HG03135 (cell line): ENCODE data around the gene HADHA.
"Not testable (repeated sequence)": the region's sequence is repeated elsewhere in the genome, so short reads cannot be mapped to it uniquely, and the experiment has no call there.

Experiments used
- ATAC-seq: cut with Tn5 transposase; IDR thresholded peaks from one replicate; pipeline ENCODE4 v1.9.1; 2021; ENCODE audit warnings: mild to moderate bottlenecking, moderate library complexity; ENCODE audit not compliant: unreplicated experiment

HADHA gene

DNA sequence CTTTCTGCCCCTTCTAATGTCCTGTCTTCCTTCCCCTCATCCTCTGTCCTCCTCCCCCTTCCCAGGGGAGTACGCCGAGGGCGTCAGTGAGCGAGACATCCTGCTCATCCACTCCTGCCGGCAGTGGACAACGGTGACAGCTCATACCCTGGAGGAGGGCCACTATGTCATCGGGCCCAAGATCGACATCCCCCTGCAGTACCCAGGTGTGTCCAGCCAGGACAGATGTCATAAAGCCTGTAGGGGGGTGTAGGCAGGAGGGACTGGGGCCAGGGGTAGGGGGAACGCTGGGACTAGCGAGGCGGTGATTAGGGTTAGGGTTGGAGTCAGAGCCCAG, 68.2 kb downstream of the HADHA start:
- ATAC-seq = no peak

DNA sequence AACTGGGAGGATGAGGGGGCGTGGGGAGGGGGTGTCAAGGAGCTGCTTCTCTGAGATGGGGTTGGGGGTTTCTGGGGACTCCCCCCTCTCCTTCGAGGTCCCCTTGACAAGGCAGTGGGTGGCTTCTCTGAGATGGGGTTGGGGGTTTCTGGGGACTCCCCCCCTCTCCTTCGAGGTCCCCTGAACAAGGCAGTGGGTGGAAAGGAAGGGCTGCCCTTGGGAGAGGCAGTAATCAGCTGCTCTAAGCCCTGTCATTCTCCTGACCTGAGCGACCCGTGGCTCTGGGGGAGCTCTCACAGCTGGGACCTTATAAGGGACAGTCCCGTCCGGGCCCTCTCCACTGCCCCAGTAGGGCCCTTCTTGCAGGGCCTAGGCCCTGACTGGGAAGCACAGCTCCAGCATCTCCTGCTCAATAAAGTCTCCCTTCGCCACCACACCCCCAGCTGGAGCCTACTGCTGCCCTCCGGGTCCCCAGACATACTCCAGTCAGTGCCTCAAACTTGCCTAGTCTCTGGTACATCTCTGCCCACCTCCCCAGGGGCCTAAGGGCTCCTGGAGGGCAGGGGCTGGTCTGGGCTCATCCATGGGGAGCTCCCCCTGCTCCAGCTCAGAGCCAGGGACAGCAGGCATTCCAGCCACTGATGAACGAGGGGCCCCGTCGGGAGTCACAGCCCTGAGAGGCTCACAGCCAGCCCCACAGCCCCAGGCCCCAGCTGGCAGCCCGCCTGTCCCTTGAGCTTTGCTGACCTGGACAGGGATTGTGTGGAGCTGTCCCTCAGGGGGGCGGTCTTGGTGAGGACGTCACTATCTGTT, 68.8 kb downstream of the HADHA start:
- ATAC-seq = no peak

DNA sequence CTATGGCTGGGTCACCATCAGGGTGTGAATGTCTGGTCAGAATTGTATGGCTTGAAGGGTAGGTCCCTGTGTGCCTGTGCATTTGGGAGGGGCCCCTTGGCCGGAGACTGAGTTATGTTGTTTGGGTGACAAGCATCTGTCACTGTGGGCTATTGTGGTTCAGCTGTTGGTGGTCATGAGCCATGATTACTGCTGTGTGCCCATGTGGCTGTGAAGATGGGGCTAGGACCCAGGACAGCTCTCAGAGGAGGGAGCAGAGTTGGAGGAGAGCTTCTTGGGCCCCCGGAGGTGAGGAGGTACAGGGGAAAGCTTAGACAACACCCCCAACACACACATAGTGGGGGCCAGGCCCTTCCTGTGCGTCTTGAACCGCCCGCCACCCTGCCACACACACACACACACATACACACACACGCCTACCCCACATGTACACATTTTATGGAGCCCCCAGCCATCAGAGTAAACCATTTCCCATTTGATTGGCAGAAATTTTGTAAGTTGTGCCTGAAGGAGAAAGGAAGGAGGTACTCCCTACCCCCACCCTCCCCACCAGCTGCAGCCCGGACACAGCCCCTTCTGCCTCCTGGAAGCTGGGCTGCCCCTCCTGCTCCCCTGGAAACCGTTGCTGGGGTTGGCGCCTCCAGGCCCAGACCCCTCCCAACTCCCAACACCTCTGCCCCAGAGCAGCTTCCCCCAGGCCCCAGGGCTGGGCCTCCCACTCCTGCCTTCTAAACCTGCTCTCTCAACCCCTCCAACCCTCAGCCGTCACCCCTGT, 69.6 kb downstream of the HADHA start:
- ATAC-seq = no peak

DNA sequence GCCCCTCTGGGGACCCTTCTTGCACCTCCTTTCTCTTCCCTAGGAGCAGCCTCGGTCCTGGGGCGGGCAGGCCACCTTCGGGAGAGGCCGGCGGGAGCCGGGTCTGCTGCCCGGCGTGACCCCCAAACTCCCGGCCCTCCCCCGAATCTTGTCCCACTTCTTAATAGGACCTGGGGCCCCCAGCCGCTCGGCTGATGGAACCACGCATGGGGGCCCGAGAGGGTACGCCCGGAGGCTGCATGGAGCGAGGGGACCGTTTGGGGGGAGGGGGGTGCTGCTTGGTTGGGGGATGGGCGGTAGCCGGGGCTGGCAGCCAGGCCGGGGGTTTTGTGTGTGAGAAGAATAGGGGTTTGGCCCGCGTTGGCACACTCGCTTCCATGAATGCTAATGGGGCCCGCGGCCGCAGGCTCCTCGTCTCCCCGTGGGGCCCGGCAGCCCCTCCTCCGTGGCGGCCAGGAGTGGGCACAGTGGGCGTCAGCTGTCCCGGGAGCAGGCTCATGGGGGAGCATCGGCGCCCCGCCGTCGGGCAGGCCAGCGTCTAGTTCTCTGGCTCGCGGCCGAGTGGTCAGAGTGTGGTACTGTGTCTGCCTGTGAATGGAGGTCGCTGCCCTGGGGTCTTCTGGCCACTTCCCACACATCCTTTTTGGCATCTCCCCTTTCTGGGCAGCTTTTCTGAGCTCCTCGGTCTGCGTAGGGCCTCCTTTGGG, 70.5 kb downstream of the HADHA start:
- no peak for ATAC-seq

DNA sequence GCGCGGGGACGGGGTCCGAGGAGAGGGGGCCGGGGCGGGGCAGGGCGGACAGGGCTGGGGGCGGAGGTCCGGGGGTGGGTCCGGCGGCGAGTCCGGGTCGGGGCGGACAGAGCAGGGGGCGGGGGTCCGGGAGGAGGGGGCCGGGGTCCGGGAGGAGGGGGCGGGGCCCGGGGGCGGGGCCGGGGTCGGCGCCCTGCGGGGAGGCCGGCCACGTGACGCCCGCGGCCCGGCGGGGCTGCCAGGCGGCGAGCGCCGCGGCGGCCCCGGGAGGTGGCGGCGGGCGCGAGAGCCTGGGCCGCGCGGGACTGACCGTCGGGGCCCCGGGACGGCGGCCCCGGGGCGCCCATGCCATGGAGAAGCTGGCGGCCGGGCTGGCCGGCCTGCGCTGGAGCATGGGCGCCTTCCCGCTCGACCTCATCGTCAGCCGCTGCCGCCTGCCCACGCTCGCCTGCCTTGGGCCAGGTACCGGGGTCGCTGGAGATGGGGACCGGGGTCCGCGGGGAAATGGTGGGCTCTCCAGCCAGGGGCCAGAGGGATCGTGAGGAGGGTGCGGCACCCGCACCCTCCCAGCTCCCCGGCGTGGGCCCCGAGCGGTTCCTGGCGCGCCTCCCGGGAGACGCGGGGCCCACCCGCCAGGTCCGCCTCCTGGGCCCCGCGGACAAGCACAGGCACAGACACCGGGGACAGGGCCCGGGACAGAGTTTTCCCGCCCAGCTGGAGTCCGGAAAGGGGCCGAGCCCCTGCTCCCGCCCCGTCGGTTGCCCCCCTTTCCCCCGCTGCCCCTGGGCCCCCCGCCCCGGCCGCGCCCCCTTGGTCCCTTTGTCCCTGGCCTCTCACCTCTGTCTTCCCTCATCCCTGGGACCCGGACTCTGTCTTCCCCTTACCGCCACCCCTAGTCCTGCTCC, 71.3 kb downstream of the HADHA start, which contains the start of gene GAREM2:
Gene GAREM2 (plus strand): TSS at position 218 of the 905 bp plus-strand sequence. CDS start 133 bp downstream, at position 351.
- no peak for ATAC-seq

DNA sequence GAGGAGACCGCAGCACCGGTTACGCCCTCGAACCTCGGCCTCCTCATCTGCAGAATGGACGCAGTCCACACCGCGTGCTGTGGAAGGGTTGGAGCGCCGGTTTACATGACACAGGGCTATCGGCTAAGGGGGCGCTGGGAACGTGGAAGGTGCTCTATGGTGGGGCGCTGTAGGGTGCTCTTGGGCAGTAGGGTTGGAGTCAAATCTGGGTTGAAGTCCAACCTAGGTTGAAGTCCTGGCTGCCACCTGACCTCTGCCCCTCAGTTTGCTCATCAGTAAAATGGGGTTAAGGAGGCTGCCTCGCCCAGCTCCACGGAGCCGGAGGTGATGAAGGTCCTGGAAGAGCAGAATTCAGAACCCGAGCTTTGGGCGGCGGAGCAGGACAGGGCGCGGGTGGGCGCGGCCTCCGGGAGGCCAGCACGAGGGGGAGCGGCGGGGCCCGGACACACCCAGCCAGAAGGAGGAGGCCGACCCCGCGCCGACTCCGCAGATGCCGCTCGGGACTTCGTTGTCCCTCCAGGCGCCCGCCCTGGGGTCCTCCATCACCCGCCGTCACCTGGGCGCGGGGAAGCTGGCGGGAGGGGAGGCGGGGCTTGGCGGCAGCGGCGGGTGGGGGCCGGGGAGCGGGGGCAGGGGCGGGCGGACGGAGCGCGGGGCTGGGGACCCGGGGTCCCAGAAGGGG, 72.1 kb downstream of the HADHA start:
- no peak for ATAC-seq

DNA sequence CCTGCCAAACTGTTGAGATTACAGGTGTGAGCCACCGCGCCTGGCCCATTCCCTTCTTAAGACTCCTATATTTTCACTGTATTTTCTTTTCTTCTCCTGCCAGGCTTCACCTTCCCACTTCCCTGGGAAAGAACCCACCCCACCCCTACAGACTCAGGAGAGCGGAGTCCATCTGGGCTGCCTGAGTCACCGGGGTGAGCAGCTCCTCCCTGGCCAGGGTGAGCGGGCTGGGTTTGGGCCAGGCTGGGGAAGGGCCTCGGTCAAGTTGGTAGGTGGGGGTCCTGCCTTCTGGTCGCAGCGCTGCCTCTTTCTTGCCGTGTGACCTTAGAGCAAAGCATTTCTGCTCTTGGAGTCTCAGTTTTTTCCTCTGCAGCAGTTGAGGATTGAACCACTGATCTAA, 73.6 kb downstream of the HADHA start:
- ATAC-seq = no peak

DNA sequence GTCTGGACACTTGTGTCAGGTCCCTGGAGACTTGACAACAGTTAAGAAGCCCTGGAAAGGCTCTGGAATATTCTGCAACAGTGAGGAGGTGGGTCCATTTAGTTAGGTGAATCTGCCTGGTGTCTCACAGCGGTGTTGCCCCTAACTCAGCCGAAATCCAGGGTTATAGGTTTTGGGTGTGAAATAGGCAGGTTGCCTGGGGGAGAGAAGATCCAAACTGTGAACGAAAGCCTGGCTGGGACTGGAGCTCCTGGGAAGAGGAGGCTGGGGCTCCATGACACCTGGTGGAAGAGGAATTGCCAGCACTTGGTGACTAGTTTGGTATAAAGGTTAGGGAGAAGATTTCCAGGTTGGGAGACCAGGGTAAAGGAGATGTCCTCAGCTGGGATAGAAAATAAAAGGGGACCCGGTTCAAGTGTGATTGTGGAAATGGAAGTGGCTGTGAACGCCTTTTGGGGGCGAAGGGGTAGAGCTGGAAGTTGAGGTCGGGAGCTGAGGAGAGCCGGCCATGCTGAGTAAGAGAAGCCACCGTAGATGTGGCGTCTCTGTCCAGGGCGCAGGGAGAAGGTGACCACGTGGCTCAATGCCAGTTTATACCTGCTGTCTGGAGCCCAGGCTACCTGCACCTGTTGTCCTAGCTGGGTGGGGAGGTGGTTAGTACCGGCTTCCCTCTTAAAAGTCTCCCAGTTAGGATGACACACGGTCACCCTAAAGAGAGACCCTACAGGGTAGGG, 74.6 kb downstream of the HADHA start:
- ATAC-seq = no peak

DNA sequence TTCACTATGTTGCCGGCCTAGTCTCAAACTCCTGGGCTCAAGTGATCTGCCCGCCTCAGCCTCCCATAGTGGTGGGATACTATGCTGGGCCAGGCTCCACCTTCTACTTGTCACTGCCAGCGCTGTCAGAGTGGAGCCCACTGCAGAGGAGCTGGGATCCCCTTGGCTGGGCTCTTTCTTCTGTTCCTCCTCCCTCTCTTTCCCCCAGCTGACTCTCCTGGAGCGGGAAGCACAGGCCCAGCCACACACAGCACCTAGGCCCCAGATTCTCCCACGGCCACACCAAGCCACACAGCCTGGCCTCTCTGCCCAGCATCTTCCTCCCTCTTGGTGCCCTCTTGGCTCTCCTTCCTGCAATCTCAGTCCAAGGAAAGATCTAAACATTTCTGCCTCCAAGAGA, 75.2 kb downstream of the HADHA start:
- no peak for ATAC-seq

DNA sequence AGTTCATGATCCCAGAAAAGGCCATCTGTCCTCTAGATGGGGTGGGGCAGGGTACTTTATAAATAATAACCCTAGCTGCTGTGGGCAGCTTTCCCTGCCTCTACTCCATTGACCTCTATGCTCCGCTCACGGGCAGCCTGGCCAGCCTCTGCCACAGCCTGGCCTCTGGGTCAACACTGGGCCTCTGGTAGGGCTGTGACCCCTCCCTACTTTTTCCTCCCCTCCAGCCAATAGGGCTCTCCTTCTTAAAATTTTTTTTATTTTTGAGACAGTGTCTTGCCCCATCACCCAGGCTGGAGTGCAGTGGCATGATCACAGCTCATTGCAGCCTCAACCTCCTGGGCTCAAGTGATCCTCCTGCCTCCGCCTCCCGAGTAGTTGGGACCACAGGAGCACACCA, 75.6 kb downstream of the HADHA start:
- ATAC-seq = no peak

DNA sequence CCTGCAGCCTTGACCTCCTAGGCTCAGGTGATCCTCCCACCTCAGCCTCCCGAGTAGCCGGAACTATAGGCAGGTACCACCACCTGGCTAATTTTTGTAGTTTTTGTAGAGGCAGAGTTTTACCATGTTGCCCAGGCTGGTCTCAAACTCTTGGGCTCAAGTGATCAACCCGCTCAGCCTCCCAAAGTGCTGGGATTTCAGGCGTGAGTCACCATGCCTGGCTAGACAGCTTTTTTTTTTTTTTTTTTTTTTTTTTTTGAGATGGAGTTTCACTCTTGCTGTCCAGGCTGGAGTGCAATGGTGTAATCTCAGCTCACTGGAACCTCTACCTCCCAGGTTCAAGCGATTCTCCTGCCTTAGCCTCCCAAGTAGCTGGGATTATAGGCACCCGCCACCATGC, 77.9 kb downstream of the HADHA start:
- not testable (repeated sequence) for ATAC-seq

DNA sequence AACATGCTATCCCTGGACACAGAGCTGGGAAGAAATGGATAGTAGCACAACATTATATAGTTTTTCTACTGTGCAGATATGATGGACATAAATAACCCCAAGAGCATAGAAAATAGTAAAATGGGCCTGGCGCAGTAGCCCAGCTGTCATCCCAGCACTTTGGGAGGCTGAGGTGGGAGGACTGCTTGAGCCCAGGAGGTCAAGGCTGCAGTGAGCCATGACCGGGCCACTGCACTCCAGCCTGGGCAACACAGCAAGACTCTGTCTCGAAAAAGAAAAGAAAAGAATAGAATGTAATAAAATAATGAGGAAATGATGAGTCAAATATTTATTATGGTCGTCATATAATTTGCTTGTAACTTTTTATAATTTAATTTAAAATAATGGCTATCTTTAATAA, 79.0 kb downstream of the HADHA start:
- ATAC-seq = no peak

DNA sequence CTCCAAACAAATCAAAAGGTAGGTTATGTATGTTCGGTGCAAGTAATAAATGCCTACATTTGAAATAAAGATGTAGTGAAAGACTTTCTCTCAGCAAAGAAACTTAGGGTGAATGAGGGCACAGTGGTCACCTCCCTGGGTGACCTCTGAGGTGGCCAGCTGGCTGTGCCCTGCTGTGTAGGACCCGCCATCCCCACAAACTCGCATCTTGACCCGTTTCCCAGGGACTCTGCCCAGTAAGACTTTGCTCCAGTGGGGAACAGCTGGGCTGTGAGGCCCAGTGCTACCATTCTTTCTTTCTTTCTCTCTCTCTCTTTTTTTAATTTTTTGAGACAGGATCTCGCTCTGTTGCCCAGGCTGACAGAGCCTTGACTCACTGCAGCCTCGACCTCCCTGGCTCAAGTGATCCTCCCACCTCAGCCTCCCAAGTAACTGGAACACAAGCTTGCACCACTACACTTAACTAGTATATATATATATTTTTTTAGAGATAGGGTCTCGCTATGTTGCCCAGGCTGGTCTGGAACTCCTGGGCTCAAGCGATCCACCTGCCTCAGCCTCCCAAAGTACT, 79.7 kb downstream of the HADHA start:
- no peak for ATAC-seq

DNA sequence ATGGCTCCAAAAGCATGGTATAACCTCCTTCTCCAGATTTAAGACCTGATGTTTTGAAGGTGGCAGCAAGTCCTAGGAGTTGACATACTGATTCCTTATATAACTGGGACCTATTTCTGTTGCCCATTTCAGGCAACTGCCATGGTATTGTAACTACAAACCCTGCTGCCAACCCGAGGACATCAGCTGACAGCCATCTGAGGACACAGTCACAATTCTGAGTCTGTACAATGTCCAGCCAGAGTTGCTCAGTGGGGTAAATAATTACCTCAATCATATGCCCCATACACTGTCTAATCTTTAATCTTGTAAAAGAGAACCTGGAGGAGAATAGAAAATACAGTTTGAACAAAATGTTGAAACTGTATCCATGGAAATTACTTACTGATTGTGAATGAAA, 80.2 kb downstream of the HADHA start:
- ATAC-seq = no peak

DNA sequence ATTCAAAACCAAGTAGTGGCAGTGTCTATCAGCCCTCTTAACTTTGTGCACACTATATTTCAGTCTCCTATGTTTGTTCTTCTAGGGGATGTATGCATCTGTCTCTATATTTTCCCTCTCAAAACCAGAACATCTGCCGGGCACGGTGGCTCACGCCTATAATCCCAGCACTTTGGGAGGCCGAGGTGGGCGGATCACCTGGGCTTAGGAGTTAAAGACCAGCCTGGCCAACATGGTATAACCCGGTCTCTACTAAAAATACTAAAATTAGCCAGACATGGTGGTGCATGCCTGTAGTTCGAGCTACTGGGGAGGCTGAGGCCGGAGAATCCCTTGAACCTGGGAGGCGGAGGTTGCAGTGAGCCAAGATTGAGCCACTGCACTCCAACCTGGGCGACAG, 81.5 kb downstream of the HADHA start:
- no peak for ATAC-seq

DNA sequence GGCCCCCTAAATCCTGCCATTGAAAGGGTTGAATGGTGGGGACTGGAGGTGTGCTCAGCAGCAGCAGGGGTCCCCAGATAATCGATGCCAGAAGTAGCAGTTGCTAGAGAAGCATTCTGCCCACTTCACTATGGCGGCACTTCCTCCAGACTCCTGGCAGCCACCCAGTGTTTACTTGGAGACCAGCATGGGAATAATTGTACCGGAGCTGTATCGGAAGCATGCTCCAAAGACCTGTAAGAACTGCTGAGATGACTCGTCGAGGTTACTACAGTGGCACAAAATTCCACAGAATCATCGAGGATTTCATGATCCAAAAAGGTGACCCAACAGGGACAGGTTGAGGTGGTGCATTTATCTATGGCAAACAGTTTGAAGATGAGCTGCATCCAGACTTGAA, 82.5 kb downstream of the HADHA start:
- ATAC-seq = no peak

DNA sequence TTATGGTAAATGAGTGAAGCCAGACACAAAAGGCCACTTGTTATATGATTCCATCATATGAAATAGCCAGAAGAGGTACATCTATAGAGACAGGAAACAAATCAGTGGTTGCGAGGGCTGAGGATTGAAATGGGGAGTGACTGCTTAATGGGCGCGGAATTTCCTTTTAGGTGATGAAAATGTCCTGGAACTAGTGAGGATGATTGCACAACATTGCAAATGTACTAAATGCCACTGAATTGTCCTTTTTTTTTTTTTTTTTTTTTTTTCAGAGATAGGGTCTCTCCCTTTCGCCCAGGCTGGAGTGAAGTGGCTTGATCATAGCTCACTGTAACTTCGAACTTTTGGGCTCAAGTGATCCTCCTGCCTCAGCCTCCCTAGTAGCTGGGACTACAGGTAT, 86.9 kb downstream of the HADHA start:
- no peak for ATAC-seq

DNA sequence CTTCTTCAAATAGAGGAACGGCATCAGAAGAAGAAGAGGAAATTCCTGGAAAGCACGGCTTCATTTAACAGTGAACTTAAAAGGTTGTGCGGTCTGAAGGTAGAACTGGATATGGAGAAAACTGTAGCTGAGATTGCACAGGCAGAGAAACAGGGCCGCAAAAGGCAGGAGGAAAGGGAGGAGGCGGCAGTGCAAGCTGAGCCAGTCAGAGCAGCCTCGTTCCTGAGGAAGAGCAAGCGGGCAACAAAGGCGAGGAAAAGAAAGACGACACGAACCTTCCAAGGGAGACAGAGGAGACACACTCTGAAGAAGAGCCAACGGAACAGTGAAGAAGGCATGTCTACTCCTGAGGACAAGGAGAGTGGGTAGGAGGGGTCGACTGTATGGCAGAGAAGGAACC, 94.2 kb downstream of the HADHA start:
- no peak for ATAC-seq

DNA sequence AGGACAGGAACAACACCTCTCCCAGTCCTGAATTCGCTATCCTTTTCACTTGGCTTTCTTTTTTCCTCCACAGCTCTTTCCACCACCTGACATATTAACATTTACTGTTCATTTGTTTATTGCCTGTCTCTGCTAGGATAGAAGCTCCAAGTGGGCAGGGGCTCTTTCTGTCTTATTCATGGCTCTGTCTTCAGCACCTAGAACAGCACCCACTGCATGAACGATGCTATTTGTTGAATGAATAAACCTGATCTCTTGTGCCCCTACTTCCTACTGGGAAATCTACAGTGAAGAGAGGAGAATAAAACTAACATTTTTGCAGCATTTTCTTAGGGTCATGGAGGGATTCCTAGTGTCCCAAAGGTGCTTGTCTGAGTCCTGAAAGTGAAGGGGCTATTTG, 95.9 kb downstream of the HADHA start:
- ATAC-seq = no peak
